HepG2 (cell line): Measurements from ENCODE around the gene RPAP3. TPM values are rescaled to one million over a fixed set of nuclear protein-coding genes. Genes with fewer than 3 reads are reported as not detected.

Experiments used
- AHR ChIP-seq: IDR thresholded peaks from 2 replicates; pipeline ENCODE4 v1.6.1; 2018; ENCODE audit warnings: missing genetic modification reagents, missing compliant biosample characterization
- GATA4 ChIP-seq: sonication (generic); IDR thresholded peaks from 2 replicates; pipeline ENCODE4 v1.6.1; 2016; ENCODE audit warnings: antibody characterized with exemption, low read depth, borderline replicate concordance
- GZF1 ChIP-seq: sonication (generic); formaldehyde crosslinking; IDR thresholded peaks from 2 replicates; pipeline ENCODE4 v1.5.1; 2020; ENCODE audit warnings: mild to moderate bottlenecking, missing genetic modification reagents
- KDM5A ChIP-seq: fragments of 200-600 bp; sonication (generic); IDR thresholded peaks from 2 replicates; pipeline ENCODE4 v1.7.0; 2018; ENCODE audit warnings: antibody characterized with exemption, mild to moderate bottlenecking, low read length, borderline replicate concordance
- KDM6A ChIP-seq: IDR thresholded peaks from 2 replicates; pipeline ENCODE4 v1.6.1; 2016; ENCODE audit warnings: low read depth
- NFKB2 ChIP-seq: sonication (generic); formaldehyde crosslinking; IDR thresholded peaks from 2 replicates; pipeline ENCODE4 v1.4.0; 2020; ENCODE audit warnings: missing genetic modification reagents, borderline replicate concordance
- NFRKB ChIP-seq: fragments of 450-650 bp; IDR thresholded peaks from 2 replicates; pipeline ENCODE4 v1.6.1; 2017
- NR2F2 ChIP-seq: IDR thresholded peaks from 2 replicates; pipeline ENCODE4 v1.6.1; 2012; ENCODE audit warnings: low read depth, inconsistent platforms, borderline replicate concordance
- PAF1 ChIP-seq: IDR thresholded peaks from 2 replicates; pipeline ENCODE4 v1.6.1; 2016; ENCODE audit warnings: missing genetic modification reagents, missing compliant biosample characterization
- PHF5A ChIP-seq: IDR thresholded peaks from one replicate; pipeline ENCODE4 v1.6.1; 2018; ENCODE audit warnings: low read depth, missing genetic modification reagents; ENCODE audit not compliant: unreplicated experiment
- PRMT3 ChIP-seq: sonication (generic); formaldehyde crosslinking; IDR thresholded peaks from 2 replicates; pipeline ENCODE4 v1.8.1; 2022; ENCODE audit warnings: low read depth, mild to moderate bottlenecking, moderate library complexity, missing genetic modification reagents, borderline replicate concordance
- RELA ChIP-seq: sonication (generic); formaldehyde crosslinking; IDR thresholded peaks from 2 replicates; pipeline ENCODE4 v1.4.0; 2020; ENCODE audit warnings: missing genetic modification reagents
- RFX5 ChIP-seq: IDR thresholded peaks from 2 replicates; pipeline ENCODE4 v1.6.1; 2011; ENCODE audit warnings: low read depth, low read length, improper control_type of control experiment
- RORA ChIP-seq: sonication (generic); formaldehyde crosslinking; IDR thresholded peaks from 2 replicates; pipeline ENCODE4 v1.5.0; 2020; ENCODE audit warnings: mild to moderate bottlenecking, missing genetic modification reagents, moderate library complexity
- SIN3A ChIP-seq: IDR thresholded peaks from 2 replicates; pipeline ENCODE4 v1.6.1; 2011; ENCODE audit warnings: low read depth, mild to moderate bottlenecking, control low read depth, low read length, borderline replicate concordance
- TBL1XR1 ChIP-seq: fragments of 150-350 bp; IDR thresholded peaks from 2 replicates; pipeline ENCODE4 v1.6.1; 2014; ENCODE audit warnings: borderline replicate concordance, low read length; ENCODE audit not compliant: partially characterized antibody
- TBX3 ChIP-seq: fragments of 450-650 bp; IDR thresholded peaks from 2 replicates; pipeline ENCODE4 v1.6.1; 2017; ENCODE audit warnings: antibody characterized with exemption, mild to moderate bottlenecking, inconsistent platforms, borderline replicate concordance
- TEAD3 ChIP-seq: optimal IDR thresholded peaks from 2 replicates; pipeline ENCODE3; 2016; ENCODE audit warnings: borderline replicate concordance
- ZBTB7B ChIP-seq: sonication (generic); formaldehyde crosslinking; IDR thresholded peaks from 2 replicates; pipeline ENCODE4 v1.4.0; 2020; ENCODE audit warnings: missing genetic modification reagents
- ZMYM3 ChIP-seq: sonication (generic); formaldehyde crosslinking; IDR thresholded peaks from 2 replicates; pipeline ENCODE4 v1.5.1; 2020; ENCODE audit warnings: mild to moderate bottlenecking, missing genetic modification reagents
- ZNF557 ChIP-seq: sonication (generic); formaldehyde crosslinking; IDR thresholded peaks from 2 replicates; pipeline ENCODE4 v1.4.0; 2020; ENCODE audit warnings: missing genetic modification reagents
- ZNF850 ChIP-seq: sonication (generic); formaldehyde crosslinking; conservative IDR thresholded peaks from 2 replicates; pipeline ENCODE4 v1.9.0; 2021; ENCODE audit warnings: mild to moderate bottlenecking, missing genetic modification reagents
- polyA plus RNA-seq, 8 experiments: library from polyadenylated mRNA; depleted of rRNA in 3 of 8; stranded (reverse) in 7 of 8; unstranded in 1 of 8; fragments of >200 nt; fragmentation: Illumina TruSeq in 4 of 8; extraction: Trizol in 4 of 8; gene quantifications; 2 replicates each; pipeline versions ENCODE4 v1.2.1 to v1.2.3, GENCODE V29; 2011 to 2016; ENCODE audit warnings: low read depth in 4 of 8, missing spikeins in 1 of 8, mixed read lengths in 1 of 8; ENCODE audit not compliant: insufficient read depth in 1 of 8
- total RNA-seq, 5 experiments: library from RNA; depleted of rRNA; stranded (reverse); fragments of >200 nt; fragmentation: Illumina TruSeq; extraction: Trizol; gene quantifications; 2 replicates each; pipeline ENCODE4 v1.2.3, GENCODE V29; 2016; ENCODE audit warnings: low read depth in 1 of 5
- TF ChIP-seq, protein P1 (sequence below): sonication (generic); formaldehyde crosslinking; IDR thresholded peaks from 2 replicates; pipeline ENCODE4 v1.5.0; 2020; ENCODE audit warnings: mild to moderate bottlenecking, missing genetic modification reagents, moderate library complexity
- TF ChIP-seq, protein P2 (sequence below): sonication (generic); formaldehyde crosslinking; IDR thresholded peaks from 2 replicates; pipeline ENCODE4 v1.9.0; 2022; ENCODE audit warnings: low read depth, missing genetic modification reagents
- TF ChIP-seq, protein P3 (sequence below): sonication (generic); formaldehyde crosslinking; IDR thresholded peaks from 2 replicates; pipeline ENCODE4 v1.4.0; 2020; ENCODE audit warnings: missing genetic modification reagents

The RPAP3 gene
- total and polyA plus RNA-seq, 2 of the 13 experiments (the other 11 are each of a cell fraction or from before 2014, with no cell fraction given): 8.8 to 32.8 TPM

GRCh38 chr12:47705566-47706425 lies at the start of gene RPAP3 (continued):
- TF ChIP-seq, protein P1, sequence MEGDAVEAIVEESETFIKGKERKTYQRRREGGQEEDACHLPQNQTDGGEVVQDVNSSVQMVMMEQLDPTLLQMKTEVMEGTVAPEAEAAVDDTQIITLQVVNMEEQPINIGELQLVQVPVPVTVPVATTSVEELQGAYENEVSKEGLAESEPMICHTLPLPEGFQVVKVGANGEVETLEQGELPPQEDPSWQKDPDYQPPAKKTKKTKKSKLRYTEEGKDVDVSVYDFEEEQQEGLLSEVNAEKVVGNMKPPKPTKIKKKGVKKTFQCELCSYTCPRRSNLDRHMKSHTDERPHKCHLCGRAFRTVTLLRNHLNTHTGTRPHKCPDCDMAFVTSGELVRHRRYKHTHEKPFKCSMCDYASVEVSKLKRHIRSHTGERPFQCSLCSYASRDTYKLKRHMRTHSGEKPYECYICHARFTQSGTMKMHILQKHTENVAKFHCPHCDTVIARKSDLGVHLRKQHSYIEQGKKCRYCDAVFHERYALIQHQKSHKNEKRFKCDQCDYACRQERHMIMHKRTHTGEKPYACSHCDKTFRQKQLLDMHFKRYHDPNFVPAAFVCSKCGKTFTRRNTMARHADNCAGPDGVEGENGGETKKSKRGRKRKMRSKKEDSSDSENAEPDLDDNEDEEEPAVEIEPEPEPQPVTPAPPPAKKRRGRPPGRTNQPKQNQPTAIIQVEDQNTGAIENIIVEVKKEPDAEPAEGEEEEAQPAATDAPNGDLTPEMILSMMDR: peak; percentile 69
- TF ChIP-seq TBX3 (no peak), ZBTB7B (CRISPR knock-in tag) (peak; percentile 31; the same call in 1 of the 2 replicates), PHF5A (CRISPR knock-in tag) (peak; percentile 62), PRMT3 (CRISPR knock-in tag) (peak; percentile 54; the same call in 1 of the 2 replicates), PAF1 (CRISPR knock-in tag) (no peak), NFRKB (no peak), NFKB2 (CRISPR knock-in tag) (peak; percentile 69; the same call in 1 of the 2 replicates), KDM5A (peak; percentile 59), GZF1 (CRISPR knock-in tag) (no peak), NR2F2 (no peak), TBL1XR1 (no peak), TEAD3 (CRISPR knock-in tag) (peak; percentile 40), ZNF557 (CRISPR knock-in tag) (no peak), GATA4 (no peak; the same call in 1 of the 2 replicates), RELA (CRISPR knock-in tag) (no peak), RFX5 (no peak), KDM6A (CRISPR knock-in tag) (no peak), SIN3A (no peak), AHR (CRISPR knock-in tag) (peak; percentile 56; the same call in 1 of the 2 replicates), RORA (no peak), ZNF850 (CRISPR knock-in tag) (0 out of 2 replicates have a peak, but pooled peaks have one; percentile 45), ZMYM3 (CRISPR knock-in tag) (no peak)
- TF ChIP-seq, protein P2, sequence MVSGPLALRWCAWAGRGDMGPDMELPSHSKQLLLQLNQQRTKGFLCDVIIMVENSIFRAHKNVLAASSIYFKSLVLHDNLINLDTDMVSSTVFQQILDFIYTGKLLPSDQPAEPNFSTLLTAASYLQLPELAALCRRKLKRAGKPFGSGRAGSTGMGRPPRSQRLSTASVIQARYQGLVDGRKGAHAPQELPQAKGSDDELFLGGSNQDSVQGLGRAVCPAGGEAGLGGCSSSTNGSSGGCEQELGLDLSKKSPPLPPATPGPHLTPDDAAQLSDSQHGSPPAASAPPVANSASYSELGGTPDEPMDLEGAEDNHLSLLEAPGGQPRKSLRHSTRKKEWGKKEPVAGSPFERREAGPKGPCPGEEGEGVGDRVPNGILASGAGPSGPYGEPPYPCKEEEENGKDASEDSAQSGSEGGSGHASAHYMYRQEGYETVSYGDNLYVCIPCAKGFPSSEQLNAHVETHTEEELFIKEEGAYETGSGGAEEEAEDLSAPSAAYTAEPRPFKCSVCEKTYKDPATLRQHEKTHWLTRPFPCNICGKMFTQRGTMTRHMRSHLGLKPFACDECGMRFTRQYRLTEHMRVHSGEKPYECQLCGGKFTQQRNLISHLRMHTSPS (CRISPR knock-in tag): no peak
- TF ChIP-seq, protein P3, sequence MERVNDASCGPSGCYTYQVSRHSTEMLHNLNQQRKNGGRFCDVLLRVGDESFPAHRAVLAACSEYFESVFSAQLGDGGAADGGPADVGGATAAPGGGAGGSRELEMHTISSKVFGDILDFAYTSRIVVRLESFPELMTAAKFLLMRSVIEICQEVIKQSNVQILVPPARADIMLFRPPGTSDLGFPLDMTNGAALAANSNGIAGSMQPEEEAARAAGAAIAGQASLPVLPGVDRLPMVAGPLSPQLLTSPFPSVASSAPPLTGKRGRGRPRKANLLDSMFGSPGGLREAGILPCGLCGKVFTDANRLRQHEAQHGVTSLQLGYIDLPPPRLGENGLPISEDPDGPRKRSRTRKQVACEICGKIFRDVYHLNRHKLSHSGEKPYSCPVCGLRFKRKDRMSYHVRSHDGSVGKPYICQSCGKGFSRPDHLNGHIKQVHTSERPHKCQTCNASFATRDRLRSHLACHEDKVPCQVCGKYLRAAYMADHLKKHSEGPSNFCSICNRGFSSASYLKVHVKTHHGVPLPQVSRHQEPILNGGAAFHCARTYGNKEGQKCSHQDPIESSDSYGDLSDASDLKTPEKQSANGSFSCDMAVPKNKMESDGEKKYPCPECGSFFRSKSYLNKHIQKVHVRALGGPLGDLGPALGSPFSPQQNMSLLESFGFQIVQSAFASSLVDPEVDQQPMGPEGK: peak; percentile 57; the same call in 1 of the 2 replicates
